KMS-11 (cell line): ENCODE measurements around the gene LRRK2.

Experiments used
- H2AFZ ChIP-seq: fragments of 200-600 bp; sonication (generic); 2 replicates; pipeline ENCODE4 v1.6.1; 2016; ENCODE audit warnings: antibody characterized with exemption, mixed run types, low read depth
- H3K27ac ChIP-seq: fragments of 200-600 bp; sonication (generic); 2 replicates; pipeline ENCODE4 v1.6.1; 2016; ENCODE audit warnings: mild to moderate bottlenecking, mixed run types
- H3K27me3 ChIP-seq: fragments of 200-600 bp; sonication (generic); 2 replicates; pipeline ENCODE4 v1.6.1; 2017; ENCODE audit warnings: mild to moderate bottlenecking, low read depth, mixed run types, moderate library complexity; ENCODE audit not compliant: insufficient read depth
- H3K36me3 ChIP-seq: fragments of 200-600 bp; sonication (generic); 2 replicates; pipeline ENCODE4 v1.6.1; 2017; ENCODE audit warnings: mild to moderate bottlenecking, mixed run types; ENCODE audit not compliant: insufficient read depth
- H3K4me1 ChIP-seq: fragments of 200-600 bp; sonication (generic); 2 replicates; pipeline ENCODE4 v1.6.1; 2016; ENCODE audit warnings: mild to moderate bottlenecking, low read depth, mixed run types; ENCODE audit not compliant: poor library complexity, severe bottlenecking
- H3K4me2 ChIP-seq: fragments of 200-600 bp; sonication (generic); 2 replicates; pipeline ENCODE4 v1.7.0; 2016; ENCODE audit warnings: mild to moderate bottlenecking, mixed run types
- H3K4me3 ChIP-seq: fragments of 200-600 bp; sonication (generic); IDR thresholded peaks from 2 replicates; pipeline ENCODE4 v1.6.1; 2017; ENCODE audit warnings: low read depth, low read length, mixed read lengths; ENCODE audit not compliant: insufficient read depth
- H3K79me2 ChIP-seq: fragments of 200-600 bp; sonication (generic); 2 replicates; pipeline ENCODE4 v1.6.1; 2016; ENCODE audit warnings: low read depth, mixed run types; ENCODE audit not compliant: insufficient read depth
- H3K9ac ChIP-seq: fragments of 200-600 bp; sonication (generic); 2 replicates; pipeline ENCODE4 v1.6.1; 2016; ENCODE audit warnings: mild to moderate bottlenecking, mixed run types
- H4K20me1 ChIP-seq: fragments of 200-600 bp; sonication (generic); 2 replicates; pipeline ENCODE4 v1.6.1; 2016; ENCODE audit warnings: mild to moderate bottlenecking, mixed run types; ENCODE audit not compliant: insufficient read depth
- TF ChIP-seq, protein P1 (sequence below): fragments of 200-600 bp; sonication (generic); conservative IDR thresholded peaks from 2 replicates; pipeline ENCODE4 v1.6.1; 2017; ENCODE audit warnings: low read depth, mild to moderate bottlenecking, antibody characterized with exemption, low read length, moderate library complexity, mixed read lengths

The LRRK2 gene

DNA sequence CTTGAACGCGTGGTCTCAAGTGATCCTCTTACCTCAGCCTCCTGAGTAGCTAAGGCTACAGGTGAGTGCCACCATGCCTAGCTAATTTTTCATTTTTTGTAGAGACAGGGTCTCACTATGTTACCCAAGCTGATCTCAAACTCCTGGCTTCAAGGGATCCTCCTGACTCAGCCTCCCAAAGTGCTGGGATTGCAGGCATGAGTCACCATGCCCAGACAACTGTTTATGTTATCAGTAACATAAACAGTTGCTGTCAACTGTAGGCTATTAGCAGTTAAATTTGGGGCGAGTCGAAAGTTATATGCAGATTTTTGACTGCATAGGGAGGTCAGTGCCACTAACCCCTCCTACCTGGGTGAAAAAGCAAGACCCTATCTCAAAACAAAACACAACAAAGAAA, 26.2 kb upstream of the LRRK2 start:
- no peak overlapping the region for H2AFZ ChIP-seq
- TF ChIP-seq, protein P1, sequence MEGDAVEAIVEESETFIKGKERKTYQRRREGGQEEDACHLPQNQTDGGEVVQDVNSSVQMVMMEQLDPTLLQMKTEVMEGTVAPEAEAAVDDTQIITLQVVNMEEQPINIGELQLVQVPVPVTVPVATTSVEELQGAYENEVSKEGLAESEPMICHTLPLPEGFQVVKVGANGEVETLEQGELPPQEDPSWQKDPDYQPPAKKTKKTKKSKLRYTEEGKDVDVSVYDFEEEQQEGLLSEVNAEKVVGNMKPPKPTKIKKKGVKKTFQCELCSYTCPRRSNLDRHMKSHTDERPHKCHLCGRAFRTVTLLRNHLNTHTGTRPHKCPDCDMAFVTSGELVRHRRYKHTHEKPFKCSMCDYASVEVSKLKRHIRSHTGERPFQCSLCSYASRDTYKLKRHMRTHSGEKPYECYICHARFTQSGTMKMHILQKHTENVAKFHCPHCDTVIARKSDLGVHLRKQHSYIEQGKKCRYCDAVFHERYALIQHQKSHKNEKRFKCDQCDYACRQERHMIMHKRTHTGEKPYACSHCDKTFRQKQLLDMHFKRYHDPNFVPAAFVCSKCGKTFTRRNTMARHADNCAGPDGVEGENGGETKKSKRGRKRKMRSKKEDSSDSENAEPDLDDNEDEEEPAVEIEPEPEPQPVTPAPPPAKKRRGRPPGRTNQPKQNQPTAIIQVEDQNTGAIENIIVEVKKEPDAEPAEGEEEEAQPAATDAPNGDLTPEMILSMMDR, result no peak
- no peaks in the 10 kb centered on the region for H3K4me1 ChIP-seq
- H3K79me2 ChIP-seq, result no peaks in the 10 kb centered on the region
- no peak overlapping the region for H3K9ac ChIP-seq
- no peaks in the 10 kb centered on the region for H3K36me3 ChIP-seq
- H3K4me2 ChIP-seq, result no peak overlapping the region
- H3K27me3 ChIP-seq, result no peaks in the 10 kb centered on the region
- H3K27ac ChIP-seq, result no peak overlapping the region
- H4K20me1 ChIP-seq, result no peaks in the 10 kb centered on the region
- H3K4me3 ChIP-seq, result no peak overlapping the region

GRCh38 chr12:40202095-40203059, 22.4 kb upstream of the LRRK2 start:
- no peaks in the 10 kb centered on the region for H3K27me3 ChIP-seq
- TF ChIP-seq, protein P1, result no peak
- no peak overlapping the region for H3K4me2 ChIP-seq
- no peaks in the 10 kb centered on the region for H3K79me2 ChIP-seq
- no peaks in the 10 kb centered on the region for H4K20me1 ChIP-seq
- H2AFZ ChIP-seq, result no peak overlapping the region
- H3K4me3 ChIP-seq, result no peak overlapping the region
- H3K9ac ChIP-seq, result no peak overlapping the region
- H3K36me3 ChIP-seq, result no peaks in the 10 kb centered on the region
- no peaks in the 10 kb centered on the region for H3K4me1 ChIP-seq
- H3K27ac ChIP-seq, result no peak overlapping the region

DNA sequence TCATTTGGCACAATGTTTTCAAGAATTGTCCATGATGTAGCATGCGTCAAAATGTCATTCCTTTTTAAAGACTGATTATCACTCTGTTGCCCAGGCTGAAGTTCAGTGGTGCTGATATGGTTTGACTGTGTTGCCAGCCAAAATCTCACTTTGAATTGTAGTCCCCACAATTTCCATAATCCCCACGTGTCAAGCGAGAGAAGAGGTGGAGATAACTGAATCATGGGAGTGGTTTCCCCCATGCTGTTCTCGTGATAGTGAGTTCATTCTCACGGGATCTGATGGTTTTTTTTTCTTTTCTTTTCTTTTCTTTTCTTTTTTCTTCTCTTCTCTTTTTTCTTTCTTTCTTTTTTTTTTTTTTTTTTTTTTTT, 21.8 kb upstream of the LRRK2 start:
- Histone ChIP-seq H3K4me1 (no peaks in the 10 kb centered on the region), H3K36me3 (no peaks in the 10 kb centered on the region), H2AFZ (no peak overlapping the region), H3K4me3 (no peak overlapping the region), H3K27me3 (no peaks in the 10 kb centered on the region), H3K79me2 (no peaks in the 10 kb centered on the region), H4K20me1 (no peaks in the 10 kb centered on the region), H3K27ac (no peak overlapping the region), H3K9ac (no peak overlapping the region), H3K4me2 (no peak overlapping the region)
- TF ChIP-seq, protein P1, result no peak

GRCh38 chr12:40204337-40204736, 20.5 kb upstream of the LRRK2 start:
- no peak overlapping the region for H3K9ac ChIP-seq
- no peak overlapping the region for H2AFZ ChIP-seq
- no peak overlapping the region for H3K4me3 ChIP-seq
- no peak overlapping the region for H3K4me2 ChIP-seq
- no peaks in the 10 kb centered on the region for H3K27me3 ChIP-seq
- no peaks in the 10 kb centered on the region for H3K79me2 ChIP-seq
- no peaks in the 10 kb centered on the region for H3K36me3 ChIP-seq
- no peaks in the 10 kb centered on the region for H4K20me1 ChIP-seq
- TF ChIP-seq, protein P1, result no peak
- peaks cover 11% of the 10 kb centered on the region for H3K4me1 ChIP-seq
- no peak overlapping the region for H3K27ac ChIP-seq
